ENCODE results near the gene LASP1NB.

The LASP1NB gene

DNA sequence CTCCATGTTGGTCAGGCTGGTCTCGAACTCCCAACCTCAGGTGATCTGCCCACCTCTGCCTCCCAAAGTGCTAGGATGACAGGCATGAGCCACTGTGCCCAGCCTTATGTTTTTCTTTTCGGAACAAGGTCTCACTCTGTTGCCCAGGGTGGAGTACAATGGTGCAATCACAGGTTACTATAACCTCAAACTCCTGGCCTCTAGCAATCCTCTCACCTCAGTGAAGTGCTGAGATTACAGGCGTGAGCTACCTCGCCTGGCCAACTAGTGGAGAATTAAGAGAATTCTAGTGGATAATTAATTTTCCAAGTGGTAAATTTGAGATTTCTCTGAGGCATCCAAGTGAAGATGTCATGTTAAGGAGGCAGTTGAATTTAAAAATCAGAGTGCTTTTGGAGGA lies 44.7 kb downstream of the LASP1NB start:
- DNase-seq = no peak

DNA sequence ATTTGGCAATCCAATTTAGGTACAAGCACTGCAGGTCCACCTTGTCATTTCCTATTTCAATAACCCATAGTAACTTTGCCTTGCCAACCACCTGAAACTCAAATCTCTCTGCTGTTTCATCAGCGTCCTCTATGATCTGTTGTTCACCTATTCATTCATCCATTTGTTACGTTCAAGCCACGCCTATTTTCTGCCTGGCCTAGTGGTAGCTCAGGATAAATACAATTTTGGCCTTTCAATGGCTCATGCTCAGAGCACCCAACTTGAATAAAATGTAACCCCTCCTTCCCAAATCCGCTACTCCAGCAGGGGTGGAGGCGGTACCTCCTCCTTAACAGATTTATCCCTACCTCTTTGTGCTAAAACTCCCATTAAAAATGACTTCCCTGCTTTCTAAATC lies 45.4 kb downstream of the LASP1NB start:
- no peak for DNase-seq

DNA sequence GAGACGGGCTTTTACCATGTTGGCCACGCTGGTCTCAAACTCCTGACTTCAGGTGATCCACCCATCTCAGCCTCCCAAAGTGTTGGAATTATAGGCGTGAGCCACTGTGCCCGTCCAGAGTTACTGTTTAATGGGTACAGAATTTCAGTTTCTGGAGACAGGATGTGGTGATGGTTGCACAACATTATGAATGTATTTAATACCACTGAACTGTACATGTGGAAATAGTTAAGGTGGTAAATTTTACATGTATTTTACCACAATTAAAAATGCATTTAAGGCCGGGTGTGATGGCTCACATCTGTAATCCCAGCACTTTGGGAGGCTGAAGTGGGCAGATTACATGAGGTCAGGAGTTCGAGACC lies 50.8 kb downstream of the LASP1NB start:
- peak; percentile 78 for DNase-seq

DNA sequence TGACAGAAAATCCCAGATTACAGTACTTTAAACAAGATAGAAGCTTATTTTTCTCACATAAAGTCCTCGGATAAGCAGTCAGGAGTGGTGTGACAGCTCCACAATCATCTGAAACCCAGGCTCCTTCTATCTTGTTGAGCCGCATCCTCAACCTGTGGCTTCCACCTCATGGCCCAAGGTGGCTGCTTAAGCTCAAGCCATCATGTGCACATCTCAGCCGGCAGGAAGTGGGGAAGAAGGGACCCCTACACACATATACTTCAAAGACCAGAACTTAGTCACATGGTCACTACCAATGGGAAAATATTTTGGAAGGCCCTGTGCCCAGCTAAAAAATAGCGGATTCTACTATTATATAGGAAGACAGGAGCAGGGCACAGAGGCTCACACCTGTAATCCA lies 52.8 kb downstream of the LASP1NB start:
- no peak for DNase-seq

All from GF-D8 (cell line).